Small intestine (tissue), 7 donors: ENCODE measurements around the gene SCAMP3. TPM values are rescaled to one million over a fixed set of nuclear protein-coding genes. Genes with fewer than 3 reads are reported as not detected.
"Not testable (repeated sequence)": the region's sequence is repeated elsewhere in the genome, so short reads cannot be mapped to it uniquely, and the experiment has no call there.

Source experiments
- DNase-seq, 2 donors: peaks; one replicate each; pipeline versions ENCODE4 v3.0.0 to v3.0.0-alpha.2; 2013
- FAIRE-seq: peaks from 2 replicates; lab custom pipeline; 2012; peaks lifted over from hg19 to GRCh38; lab: Jason Lieb, UNC
- H3K27ac ChIP-seq, 3 donors: one replicate each; pipeline ENCODE4 v1.5.1; 2013; ENCODE audit warnings: low read length in 2 of 3, mild to moderate bottlenecking in 2 of 3, control low read depth in 1 of 3, inconsistent platforms in 1 of 3, low read depth in 1 of 3, moderate library complexity in 1 of 3
- H3K27me3 ChIP-seq, 3 donors: one replicate each; pipeline ENCODE4 v1.6.1; 2013; ENCODE audit warnings: low read length in 3 of 3, inconsistent platforms in 1 of 3; ENCODE audit not compliant: control insufficient read depth in 3 of 3, insufficient read depth in 3 of 3
- H3K36me3 ChIP-seq, 3 donors: one replicate each; pipeline ENCODE4 v1.6.1; 2013; ENCODE audit warnings: low read length in 3 of 3, inconsistent platforms in 1 of 3, low read depth in 1 of 3, mild to moderate bottlenecking in 1 of 3, moderate library complexity in 1 of 3; ENCODE audit not compliant: control insufficient read depth in 3 of 3, insufficient read depth in 2 of 3
- H3K4me1 ChIP-seq, 3 donors: one replicate each; pipeline ENCODE4 v1.6.1; 2013; ENCODE audit warnings: low read length in 2 of 3, inconsistent platforms in 1 of 3, low read depth in 1 of 3, mild to moderate bottlenecking in 1 of 3, moderate library complexity in 1 of 3; ENCODE audit not compliant: control insufficient read depth in 3 of 3, insufficient read depth in 2 of 3
- H3K4me3 ChIP-seq, 3 donors: one replicate each; pipeline ENCODE4 v1.5.1; 2013; ENCODE audit warnings: low read length in 3 of 3, control low read depth in 1 of 3, inconsistent platforms in 1 of 3, low read depth in 1 of 3, mild to moderate bottlenecking in 1 of 3, moderate library complexity in 1 of 3
- H3K9me3 ChIP-seq, 2 donors: one replicate each; pipeline ENCODE4 v1.6.1; 2013; ENCODE audit warnings: low read depth in 1 of 2, low read length in 1 of 2; ENCODE audit not compliant: control insufficient read depth in 2 of 2, insufficient read depth in 1 of 2
- WGBS, 3 donors: extraction: QIAGEN DNeasy Blood & Tissue Kit; methylation state at CpG; one replicate each; pipeline ENCODE4 v1.1.7; 2013; 5-methylcytosine and 5-hydroxymethylcytosine counted together
- polyA plus RNA-seq, 4 donors: library from polyadenylated mRNA; stranded (reverse) in 3 of 4; unstranded in 1 of 4; fragments of 200-250 nt in 3 of 4; fragments of 120-200 nt in 1 of 4; gene quantifications; one replicate each; pipeline versions ENCODE4 v1.2.1 to v1.2.3, GENCODE V29; 2013
- donor health status: healthy with polysubstance abuse.
- donor health status: control.
- donor health status: control.
- donor health status: Bipolar disorder and iron deficiency.
- donor health status: healthy.

The SCAMP3 gene
- polyA plus RNA-seq, 4 donors, result 32.7 to 61.8 (median 53.8) TPM

- H3K36me3 ChIP-seq, result peaks cover 0 to 26% (median 4%) of the 10 kb centered on the region in 3 donors
- DNase-seq (no peak), FAIRE-seq (no peak)
- peaks cover 0 to 3% of the 10 kb centered on the region in 2 donors for H3K9me3 ChIP-seq
- H3K27ac ChIP-seq, result no peak overlapping the region
- peaks cover 0 to 14% (median 11%) of the 10 kb centered on the region in 3 donors for H3K4me1 ChIP-seq
- H3K27me3 ChIP-seq, result no peaks in the 10 kb centered on the region
- no peak overlapping the region for H3K4me3 ChIP-seq
- 73 to 77% (median 75%) methylated on average over 4 of the region's 4 CpGs for WGBS, 3 donors
Measured at GRCh38 chr1:155241841-155242264, 20.3 kb downstream of the SCAMP3 start.

DNA sequence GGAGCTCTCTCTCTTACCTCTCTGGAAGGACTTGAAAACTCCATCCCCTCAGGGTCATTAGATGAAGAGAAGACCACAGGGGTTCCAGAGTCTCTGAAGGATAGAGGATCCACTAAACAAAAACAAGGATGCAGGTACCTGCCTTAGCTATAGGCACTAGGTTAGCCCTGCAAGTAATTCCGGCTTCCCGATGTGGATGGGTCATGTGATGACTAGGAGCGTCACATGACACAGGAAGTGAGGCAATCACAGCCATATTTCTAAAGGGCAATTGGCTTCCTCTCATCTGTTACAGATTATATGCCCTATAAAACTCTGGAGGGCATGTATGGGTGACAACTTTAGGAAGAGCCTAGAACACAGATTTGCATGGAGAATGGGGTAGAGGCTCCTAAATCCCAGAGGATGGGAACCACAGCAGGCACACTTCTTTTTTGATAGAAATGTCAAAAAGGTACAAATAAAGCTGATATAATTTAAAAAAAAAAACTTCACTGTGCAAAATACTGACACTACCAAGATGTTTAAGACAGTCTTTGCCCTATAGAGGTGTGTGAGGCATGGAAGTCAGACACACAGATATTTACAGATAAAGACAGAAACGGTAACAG lies 21.0 kb downstream of the SCAMP3 start:
- WGBS, 3 donors, result 4 to 13% (median 6%) methylated on average over 4 of the region's 4 CpGs
- no peaks in the 10 kb centered on the region for H3K27me3 ChIP-seq
- DNase-seq, result peak; percentile 91 to 92
- no peak for FAIRE-seq
- peaks cover 0 to 14% (median 11%) of the 10 kb centered on the region in 3 donors for H3K4me1 ChIP-seq
- peak overlapping the region; percentile 23 to 47 (median 43) for H3K4me3 ChIP-seq
- H3K27ac ChIP-seq, result peak overlapping the region in 1 of 3 donors; percentile 36
- peaks cover 0 to 3% of the 10 kb centered on the region in 2 donors for H3K9me3 ChIP-seq
- peaks cover 0 to 32% (median 4%) of the 10 kb centered on the region in 3 donors for H3K36me3 ChIP-seq

DNA sequence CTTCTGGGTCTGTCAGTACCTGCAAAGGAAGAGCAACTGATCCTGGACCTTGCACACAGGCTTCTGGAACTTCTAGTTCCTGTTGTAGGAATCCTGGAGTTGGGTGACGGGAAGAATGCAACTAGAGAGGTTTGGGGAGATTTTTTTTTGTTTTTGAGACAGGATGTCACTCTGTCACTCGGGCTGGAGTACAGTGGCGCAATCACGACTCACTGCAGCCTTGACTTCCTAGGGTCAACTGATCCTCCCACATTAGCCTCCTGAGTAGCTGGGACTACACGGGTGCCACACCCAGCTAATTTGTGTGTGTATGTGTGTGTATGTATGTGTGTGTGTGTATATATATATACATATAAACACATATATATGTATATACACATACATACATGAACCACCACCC lies 25.7 kb downstream of the SCAMP3 start:
- no peaks in the 10 kb centered on the region for H3K27me3 ChIP-seq
- WGBS, 3 donors, result 81 to 87% (median 87%) methylated on average over 5 of the region's 5 CpGs
- no peak overlapping the region for H3K27ac ChIP-seq
- no peak for FAIRE-seq
- H3K4me1 ChIP-seq, result peaks cover 0 to 3% (median 0%) of the 10 kb centered on the region in 3 donors
- no peaks in the 10 kb centered on the region for H3K9me3 ChIP-seq
- peaks cover 2 to 39% (median 4%) of the 10 kb centered on the region in 3 donors for H3K36me3 ChIP-seq
- no peak for DNase-seq
- H3K4me3 ChIP-seq, result no peak overlapping the region

DNA sequence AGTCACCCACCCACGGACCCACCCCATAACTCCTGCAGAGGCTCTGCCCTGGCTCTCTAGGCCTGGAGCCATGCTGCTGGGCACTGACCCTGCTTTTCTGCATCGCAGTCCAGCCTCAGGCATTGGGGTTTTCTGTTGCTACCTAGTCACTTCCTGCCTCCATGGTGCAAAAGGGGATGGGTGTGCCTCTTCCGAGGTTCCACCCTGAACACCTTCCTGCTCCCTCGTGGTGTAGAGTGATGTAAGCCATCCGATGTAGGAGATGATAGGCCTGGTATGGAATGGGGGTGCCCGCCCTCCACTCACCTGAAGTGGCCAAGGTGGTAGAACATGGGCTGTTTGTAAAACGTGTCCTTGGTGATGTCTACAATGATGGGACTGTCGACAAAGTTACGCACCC lies 26.8 kb downstream of the SCAMP3 start:
- H3K36me3 ChIP-seq, result peaks cover 2 to 39% (median 4%) of the 10 kb centered on the region in 3 donors
- not testable (repeated sequence) for H3K27ac ChIP-seq, FAIRE-seq, H3K4me1 ChIP-seq, DNase-seq, H3K9me3 ChIP-seq, H3K4me3 ChIP-seq, H3K27me3 ChIP-seq
- 86 to 88% (median 88%) methylated on average over 5 to 8 of the region's 9 CpGs for WGBS, 3 donors

- DNase-seq, H3K27me3 ChIP-seq, H3K9me3 ChIP-seq, H3K4me3 ChIP-seq, FAIRE-seq, H3K4me1 ChIP-seq, H3K27ac ChIP-seq: not testable (repeated sequence)
- WGBS, 3 donors, result 86 to 90% (median 87%) methylated on average over 1 of the region's 5 CpGs
- H3K36me3 ChIP-seq, result peaks cover 2 to 25% (median 4%) of the 10 kb centered on the region in 3 donors
Measured at GRCh38 chr1:155233502-155233901, 28.7 kb downstream of the SCAMP3 start.

DNA sequence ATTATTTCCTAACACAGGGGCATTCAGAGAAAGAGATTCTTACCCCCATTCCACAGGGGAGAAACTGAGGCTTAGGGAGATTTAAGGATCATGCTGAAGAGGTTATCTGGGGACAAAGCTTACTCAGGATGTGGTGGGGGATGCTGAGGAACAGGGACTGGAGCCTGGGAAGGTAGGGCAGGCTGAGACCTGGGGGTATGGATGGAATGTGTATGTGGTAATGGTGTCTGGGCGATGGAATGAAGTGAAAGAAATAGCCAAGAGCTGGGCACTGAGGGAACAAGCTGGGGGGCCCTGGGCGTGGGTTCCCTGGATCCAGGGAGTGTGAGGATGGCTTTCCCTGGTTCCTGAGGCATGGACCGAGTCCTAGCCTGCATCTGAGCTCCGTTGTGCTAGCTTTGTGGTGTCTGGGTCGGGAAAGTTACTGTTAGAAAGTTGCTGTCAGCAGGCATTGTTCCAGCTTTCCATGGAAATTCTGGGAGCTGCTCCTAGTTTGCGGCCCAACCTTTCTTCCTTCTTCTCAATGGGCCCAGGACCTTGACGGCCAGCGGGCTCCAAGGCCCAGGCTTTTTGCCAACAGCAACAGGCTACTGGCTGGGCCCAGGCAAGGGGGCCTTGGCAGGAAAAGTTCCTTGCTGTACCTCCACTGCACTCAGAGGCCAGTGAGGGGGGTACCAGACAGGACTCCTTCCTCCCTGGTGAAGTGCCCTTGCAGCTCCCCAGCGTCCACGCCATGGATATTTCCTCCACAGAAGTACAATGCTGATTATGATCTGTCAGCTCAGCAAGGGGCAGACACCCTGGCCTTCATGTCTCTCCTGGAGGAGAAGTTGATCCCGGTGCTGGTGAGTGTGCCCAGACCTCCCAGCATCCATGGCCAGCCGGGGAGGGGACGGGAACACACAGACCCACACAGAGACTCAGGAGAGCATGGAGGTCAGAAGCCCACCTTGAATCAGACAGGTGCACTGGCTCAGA lies 29.9 kb downstream of the SCAMP3 start:
- not testable (repeated sequence) for H3K27ac ChIP-seq, FAIRE-seq, H3K4me1 ChIP-seq, H3K27me3 ChIP-seq, H3K4me3 ChIP-seq, H3K9me3 ChIP-seq, DNase-seq
- 68 to 85% (median 78%) methylated on average over 11 to 13 of the region's 13 CpGs for WGBS, 3 donors
- peaks cover 0 to 17% (median 2%) of the 10 kb centered on the region in 3 donors for H3K36me3 ChIP-seq

DNA sequence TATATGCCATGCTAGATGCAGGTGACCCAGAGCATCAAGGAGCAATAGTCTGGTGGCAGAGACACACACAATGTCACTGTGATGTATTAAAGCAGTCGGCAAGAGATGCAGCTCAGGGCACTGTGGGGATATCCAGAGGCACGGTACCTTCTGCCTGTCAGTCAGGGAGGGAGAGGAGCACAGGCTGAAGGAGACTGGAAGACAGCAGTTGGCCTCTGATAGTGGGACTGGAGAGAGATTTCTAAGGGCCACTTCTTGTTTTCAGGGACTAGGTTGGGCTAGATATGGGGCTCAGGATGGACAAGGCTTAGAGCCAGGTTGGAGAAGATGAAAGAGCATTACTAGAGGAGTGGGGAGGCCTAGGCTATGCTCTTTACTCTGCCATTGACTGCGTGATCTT lies 30.9 kb downstream of the SCAMP3 start:
- 68 to 82% (median 74%) methylated on average over 3 of the region's 3 CpGs for WGBS, 3 donors
- H3K27me3 ChIP-seq, H3K9me3 ChIP-seq, H3K36me3 ChIP-seq, DNase-seq, H3K4me3 ChIP-seq, H3K27ac ChIP-seq, FAIRE-seq: not testable (repeated sequence)
- peaks cover 0 to 11% (median 0%) of the 10 kb centered on the region in 3 donors for H3K4me1 ChIP-seq

DNA sequence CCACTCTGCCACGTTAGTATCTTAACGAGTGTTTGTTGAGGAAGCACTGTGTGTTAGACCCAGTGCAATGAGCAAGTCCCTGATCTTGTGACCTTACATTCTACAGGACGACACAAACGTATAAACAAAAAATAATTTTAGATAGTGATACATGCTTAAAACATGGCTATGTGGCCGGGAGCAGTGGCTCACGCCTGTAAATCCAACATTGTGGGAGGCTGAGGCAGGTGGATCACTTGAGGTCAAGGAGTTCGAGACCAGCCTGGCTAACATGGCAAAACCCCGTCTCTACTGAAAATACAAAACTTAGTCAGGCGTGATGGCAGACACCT lies 34.1 kb downstream of the SCAMP3 start:
- 57 to 70% (median 69%) methylated on average over 9 of the region's 9 CpGs for WGBS, 3 donors
- no peaks in the 10 kb centered on the region for H3K27me3 ChIP-seq
- no peaks in the 10 kb centered on the region for H3K36me3 ChIP-seq
- H3K9me3 ChIP-seq, result no peaks in the 10 kb centered on the region
- H3K4me1 ChIP-seq, result peaks cover 0 to 15% (median 0%) of the 10 kb centered on the region in 3 donors
- H3K4me3 ChIP-seq, result peak overlapping the region in 1 of 3 donors; percentile 31
- peak overlapping the region in 2 of 3 donors; percentile 74 to 90 for H3K27ac ChIP-seq
- FAIRE-seq (no peak), DNase-seq (no peak)
